Activated T-cell treated with anti-CD3 and anti-CD28 coated beads, Interleukin-2, amount 50 U/mL, for 4 hours (primary cell): ENCODE results near the gene THSD4. TPM values are rescaled to one million over a fixed set of nuclear protein-coding genes. Genes with fewer than 3 reads are reported as not detected.
"Not testable (repeated sequence)": the region's sequence is repeated elsewhere in the genome, so short reads cannot be mapped to it uniquely, and the experiment has no call there.

ENCODE experiments used
- ATAC-seq, 2 donors: fragments of 200-7000 bp; cut with Tn5 transposase; one replicate each; pipeline ENCODE4 v1.10.0; 2021
- DNase-seq: peaks from one replicate; pipeline ENCODE4 v3.0.0-alpha.2; 2020
- H3K27me3 Mint-ChIP-seq: one replicate; pipeline ENCODE4 v1.8.0; 2021; ENCODE audit warnings: low read depth, mixed read lengths
- H3K36me3 Mint-ChIP-seq: one replicate; pipeline ENCODE4 v1.8.0; 2022; ENCODE audit warnings: mixed read lengths; ENCODE audit not compliant: insufficient read depth
- H3K4me1 Mint-ChIP-seq: one replicate; pipeline ENCODE4 v1.8.0; 2021; ENCODE audit warnings: low read depth, mixed read lengths
- H3K4me3 Mint-ChIP-seq: one replicate; pipeline ENCODE4 v1.8.0; 2021; ENCODE audit warnings: mild to moderate bottlenecking, moderate library complexity, mixed read lengths
- H3K9me3 Mint-ChIP-seq: one replicate; pipeline ENCODE4 v1.8.0; 2021; ENCODE audit warnings: mixed read lengths
- total RNA-seq, 3 donors: library from RNA; stranded (reverse); gene quantifications; one replicate each; pipeline ENCODE4 v1.2.1, GENCODE V29; 2021

Gene THSD4
- total RNA-seq, 3 donors from 2014 or later, result 0.08 to 0.16 (median 0.11) TPM

DNA sequence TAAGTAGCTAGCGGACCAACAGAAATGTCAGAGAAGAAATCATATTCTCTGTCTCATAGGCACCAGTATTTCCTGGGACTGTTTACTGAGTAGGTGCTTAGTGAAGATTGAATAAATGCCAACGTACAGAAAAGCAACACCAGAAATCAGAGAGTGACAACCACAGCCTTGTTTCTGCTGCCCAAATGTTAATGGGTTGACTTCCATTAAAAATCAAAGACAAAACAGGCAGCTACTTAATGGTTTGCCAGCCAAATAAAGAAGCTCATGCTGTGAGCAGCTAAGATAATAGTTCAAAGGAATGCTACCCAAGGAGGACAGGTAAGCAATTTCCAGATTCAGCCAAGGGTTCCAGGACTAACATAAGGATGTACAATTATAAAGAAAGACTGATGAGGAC is 270.7 kb downstream of the THSD4 start:
- Mint-ChIP-seq H3K4me3 (no peak overlapping the region), H3K9me3 (peaks cover 6% of the 10 kb centered on the region), H3K27me3 (peaks cover 13% of the 10 kb centered on the region), H3K36me3 (no peaks in the 10 kb centered on the region), H3K4me1 (peaks cover 4% of the 10 kb centered on the region)
- ATAC-seq (no peak), DNase-seq (no peak)

DNA sequence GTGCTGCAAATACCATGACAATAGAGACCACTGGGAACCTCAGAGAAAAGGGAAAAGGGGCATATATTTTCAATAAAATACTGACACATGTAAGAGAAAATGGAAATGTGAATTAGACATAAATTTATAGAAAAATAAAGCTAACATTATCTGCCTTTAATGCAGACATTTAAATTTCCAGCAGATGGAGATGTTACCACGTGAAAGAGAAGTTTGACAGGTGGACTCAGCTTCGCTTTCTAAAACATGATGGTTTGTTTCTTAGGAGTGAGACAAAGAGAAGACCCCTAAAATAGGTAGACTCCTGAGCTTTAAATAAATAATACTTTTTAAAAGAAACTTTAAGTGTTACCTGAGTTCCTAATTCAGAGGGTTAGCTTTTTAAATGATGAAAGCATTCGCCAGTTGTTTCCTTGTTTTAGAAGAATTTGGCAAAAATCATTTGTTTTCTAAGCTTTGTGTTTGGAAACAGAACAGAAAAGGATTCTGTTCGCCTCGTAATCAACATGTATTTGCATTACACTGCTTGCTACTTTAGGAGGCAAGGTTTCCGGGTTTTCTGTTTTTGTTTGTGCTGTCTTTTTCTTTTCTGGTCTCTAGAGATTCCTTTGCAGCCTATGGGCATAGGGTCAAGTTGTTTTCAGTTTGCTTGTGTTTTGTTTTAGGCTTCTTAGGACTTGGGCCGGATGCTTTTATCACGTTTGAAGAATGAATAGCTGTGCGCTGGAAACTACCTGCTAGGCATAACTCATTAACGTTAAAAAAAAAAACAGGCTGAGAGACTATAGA is 271.4 kb downstream of the THSD4 start:
- ATAC-seq (no peak), DNase-seq (no peak)
- Mint-ChIP-seq H3K27me3 (peaks cover 16% of the 10 kb centered on the region), H3K4me3 (no peak overlapping the region), H3K9me3 (peaks cover 6% of the 10 kb centered on the region), H3K4me1 (peaks cover 4% of the 10 kb centered on the region), H3K36me3 (no peaks in the 10 kb centered on the region)

- peaks cover 6% of the 10 kb centered on the region for H3K9me3 Mint-ChIP-seq
- no peaks in the 10 kb centered on the region for H3K36me3 Mint-ChIP-seq
- peaks cover 16% of the 10 kb centered on the region for H3K27me3 Mint-ChIP-seq
- H3K4me3 Mint-ChIP-seq, result no peak overlapping the region
- DNase-seq (no peak), ATAC-seq (no peak)
- H3K4me1 Mint-ChIP-seq, result peaks cover 4% of the 10 kb centered on the region
Observed at GRCh38 chr15:71387810-71388209, 272.5 kb downstream of the THSD4 start.

DNA sequence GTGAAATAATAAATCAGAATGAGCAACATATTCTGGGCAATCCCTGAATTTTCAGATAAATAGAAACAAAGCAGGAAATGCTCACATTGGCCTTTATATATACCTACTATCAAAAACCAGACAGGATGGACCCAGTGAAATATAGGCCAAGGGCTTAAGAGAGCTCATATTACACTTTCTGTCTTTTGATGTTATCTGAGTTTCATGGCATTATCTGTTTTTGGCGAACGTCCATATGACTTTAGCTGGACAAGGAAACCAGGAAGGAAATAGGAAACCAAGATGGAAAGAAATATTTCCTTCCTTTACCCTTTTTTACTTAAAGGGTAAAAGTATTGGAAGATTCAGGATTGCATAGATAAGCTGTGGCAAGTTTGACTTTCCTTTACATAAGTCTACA is 274.8 kb downstream of the THSD4 start:
- H3K27me3 Mint-ChIP-seq, result peaks cover 21% of the 10 kb centered on the region
- ATAC-seq (no peak), DNase-seq (no peak)
- H3K4me3 Mint-ChIP-seq, result no peak overlapping the region
- H3K4me1 Mint-ChIP-seq, result peaks cover 4% of the 10 kb centered on the region
- peaks cover 6% of the 10 kb centered on the region for H3K9me3 Mint-ChIP-seq
- no peaks in the 10 kb centered on the region for H3K36me3 Mint-ChIP-seq

DNA sequence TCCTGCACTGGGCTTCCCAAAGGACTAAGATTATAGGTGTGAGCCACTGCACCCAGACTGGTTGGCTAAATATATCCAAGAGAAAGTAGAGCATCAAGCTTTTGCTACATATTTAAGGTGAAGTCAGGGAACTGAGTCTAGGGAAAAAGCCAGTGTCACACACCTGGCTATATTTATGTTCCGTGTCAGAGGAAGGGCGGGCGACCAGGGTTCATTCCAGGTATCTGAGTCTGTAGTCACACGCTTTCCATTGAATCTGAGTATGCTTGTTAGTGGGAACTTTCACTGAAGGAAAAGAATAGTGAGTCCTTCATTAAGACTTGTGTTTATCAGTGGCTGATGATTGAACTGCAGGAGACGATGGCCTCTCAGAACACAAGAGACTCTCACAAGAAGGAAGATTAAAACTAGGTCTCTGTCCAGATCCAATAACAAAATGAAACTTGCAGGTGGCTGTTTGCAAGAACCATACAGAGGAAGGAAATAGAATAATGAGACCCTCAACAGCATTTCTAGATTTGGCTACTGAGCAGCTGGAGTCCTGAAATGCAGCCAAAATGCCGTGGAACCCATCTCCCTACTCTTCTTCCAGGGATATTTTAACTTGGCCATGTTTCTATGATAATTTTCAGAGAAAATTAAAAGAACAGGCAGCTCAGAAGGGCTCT is 276.3 kb downstream of the THSD4 start:
- peaks cover 21% of the 10 kb centered on the region for H3K27me3 Mint-ChIP-seq
- H3K4me1 Mint-ChIP-seq, result peaks cover 4% of the 10 kb centered on the region
- peaks cover 6% of the 10 kb centered on the region for H3K9me3 Mint-ChIP-seq
- no peak overlapping the region for H3K4me3 Mint-ChIP-seq
- no peak for DNase-seq
- H3K36me3 Mint-ChIP-seq, result no peaks in the 10 kb centered on the region
- ATAC-seq, result no peak

DNA sequence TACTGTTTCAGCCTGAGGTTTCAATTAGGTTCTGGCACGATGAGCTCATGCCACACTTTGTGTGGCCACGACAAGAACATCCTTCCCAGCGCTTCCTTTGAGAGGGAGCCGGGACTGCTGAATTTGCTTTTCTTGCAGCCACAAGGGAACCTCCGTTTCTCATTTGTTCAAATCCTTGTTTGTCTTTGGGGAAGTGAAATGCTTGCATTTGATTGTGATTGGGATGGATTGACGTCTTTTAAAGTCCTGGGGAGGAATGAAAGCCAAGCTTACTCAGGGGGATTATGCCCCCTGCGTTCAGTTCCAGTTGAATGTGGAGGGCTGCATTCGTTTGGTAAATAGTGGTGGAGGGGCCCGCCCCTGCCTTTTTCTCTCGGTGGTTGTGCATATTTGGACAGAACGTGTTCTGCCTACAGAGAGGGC is 277.6 kb downstream of the THSD4 start:
- Mint-ChIP-seq H3K4me1 (no peaks in the 10 kb centered on the region), H3K27me3 (peaks cover 18% of the 10 kb centered on the region), H3K9me3 (peaks cover 6% of the 10 kb centered on the region), H3K36me3 (no peaks in the 10 kb centered on the region), H3K4me3 (no peak overlapping the region)
- DNase-seq (no peak), ATAC-seq (no peak)

DNA sequence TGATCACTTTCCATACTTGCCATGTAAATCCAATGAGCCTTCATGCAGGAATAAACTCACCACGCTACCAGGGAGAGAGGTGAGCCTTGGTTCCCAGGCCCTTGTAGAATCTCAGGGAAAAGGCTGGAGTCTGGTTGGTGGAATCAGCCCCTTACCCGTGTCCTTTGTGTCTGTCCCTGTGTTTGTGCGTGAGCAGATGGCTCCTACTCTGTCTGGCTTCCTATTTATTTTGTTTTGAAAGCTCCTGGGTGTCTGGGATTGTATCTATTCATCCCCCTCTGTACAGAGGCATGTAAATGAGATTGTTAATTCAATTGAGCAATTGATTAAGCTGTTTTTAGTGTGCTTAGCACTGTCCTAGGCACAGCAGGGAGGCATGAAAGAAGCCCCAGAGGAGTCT is 278.1 kb downstream of the THSD4 start:
- Mint-ChIP-seq H3K27me3 (peaks cover 18% of the 10 kb centered on the region), H3K4me3 (no peak overlapping the region)

DNA sequence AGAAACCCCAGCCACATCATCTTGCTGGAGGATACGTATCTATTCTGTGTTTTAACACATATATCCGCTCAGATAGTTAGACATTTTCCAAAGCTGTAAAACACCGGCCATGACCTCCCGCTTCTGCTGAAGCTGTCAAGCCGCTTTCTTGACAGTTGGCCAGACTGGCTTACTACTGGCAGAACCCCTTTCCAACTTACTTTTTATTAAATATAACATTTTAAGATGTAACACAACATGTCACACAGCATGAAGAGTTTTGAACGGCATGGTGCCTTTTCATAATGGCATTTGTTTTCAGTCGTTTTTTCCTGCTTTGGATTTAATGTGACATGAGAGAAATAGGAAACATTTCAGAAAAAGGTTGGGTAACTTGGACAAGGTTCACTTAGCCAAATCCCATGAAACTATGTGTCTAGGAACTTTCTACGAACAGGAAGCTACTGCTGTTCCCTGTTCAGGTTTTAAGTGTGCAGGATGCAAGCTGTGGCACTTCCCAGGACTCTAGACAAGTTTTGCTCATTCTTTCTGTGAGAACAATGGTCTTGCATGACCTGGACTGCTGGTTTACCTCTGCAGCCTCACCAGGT is 281.4 kb downstream of the THSD4 start:
- no peaks in the 10 kb centered on the region for H3K36me3 Mint-ChIP-seq
- ATAC-seq (no peak), DNase-seq (no peak)
- peaks cover 7% of the 10 kb centered on the region for H3K27me3 Mint-ChIP-seq
- H3K9me3 Mint-ChIP-seq, result no peaks in the 10 kb centered on the region
- H3K4me3 Mint-ChIP-seq, result no peak overlapping the region
- H3K4me1 Mint-ChIP-seq, result no peaks in the 10 kb centered on the region

More for the DNA sequence above, 278.1 kb downstream of the THSD4 start:
- no peaks in the 10 kb centered on the region for H3K36me3 Mint-ChIP-seq
- peaks cover 6% of the 10 kb centered on the region for H3K9me3 Mint-ChIP-seq
- no peaks in the 10 kb centered on the region for H3K4me1 Mint-ChIP-seq
- DNase-seq (no peak), ATAC-seq (no peak)

- H3K9me3 Mint-ChIP-seq, result no peaks in the 10 kb centered on the region
- no peaks in the 10 kb centered on the region for H3K36me3 Mint-ChIP-seq
- no peak for DNase-seq
- peaks cover 7% of the 10 kb centered on the region for H3K27me3 Mint-ChIP-seq
- ATAC-seq, result no peak
- H3K4me3 Mint-ChIP-seq, result no peak overlapping the region
- no peaks in the 10 kb centered on the region for H3K4me1 Mint-ChIP-seq
Observed at GRCh38 chr15:71397377-71397776, 282.1 kb downstream of the THSD4 start.

GRCh38 chr15:71400294-71400693 is 285.0 kb downstream of the THSD4 start:
- Mint-ChIP-seq H3K36me3 (no peaks in the 10 kb centered on the region), H3K4me1 (no peaks in the 10 kb centered on the region), H3K4me3 (no peak overlapping the region), H3K27me3 (peaks cover 2% of the 10 kb centered on the region), H3K9me3 (no peaks in the 10 kb centered on the region)
- ATAC-seq (no peak), DNase-seq (no peak)

DNA sequence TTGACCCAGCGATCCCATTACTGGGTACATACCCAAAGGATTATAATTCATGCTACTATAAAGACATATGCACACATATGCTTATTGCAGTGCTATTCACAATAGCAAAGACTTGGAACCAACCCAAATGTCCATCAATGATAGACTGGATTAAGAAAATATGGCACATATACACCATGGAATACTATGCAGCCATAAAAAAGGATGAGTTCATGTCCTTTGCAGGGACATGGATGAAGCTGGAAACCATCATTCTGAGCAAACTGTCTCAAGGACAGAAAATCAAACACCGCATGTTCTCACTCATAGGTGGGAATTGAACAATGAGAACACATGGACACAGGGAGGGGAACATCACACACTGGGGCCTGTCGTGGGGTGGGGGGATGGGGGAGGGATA is 286.5 kb downstream of the THSD4 start:
- H3K36me3 Mint-ChIP-seq, H3K27me3 Mint-ChIP-seq, DNase-seq, H3K9me3 Mint-ChIP-seq, ATAC-seq, H3K4me3 Mint-ChIP-seq, H3K4me1 Mint-ChIP-seq: not testable (repeated sequence)

DNA sequence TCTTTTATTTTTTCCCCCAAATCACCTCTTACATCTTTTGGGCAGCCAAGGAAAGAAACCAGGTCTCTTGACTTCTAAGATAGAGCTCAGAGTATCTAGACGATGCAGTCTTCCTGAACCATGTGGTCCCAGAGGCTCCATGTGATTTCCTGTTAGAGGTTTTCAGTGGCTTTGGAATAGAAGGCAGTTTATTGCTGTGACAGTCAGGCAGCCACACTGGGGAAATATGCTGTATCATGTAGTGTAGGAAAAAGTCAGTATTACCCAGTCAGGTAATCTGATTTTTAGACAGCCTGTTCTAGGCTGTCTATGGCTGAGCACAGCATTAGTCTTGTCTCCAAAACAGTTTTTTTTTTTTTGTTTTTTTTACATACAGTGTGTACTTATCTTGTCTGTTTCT is 294.3 kb downstream of the THSD4 start:
- no peaks in the 10 kb centered on the region for H3K9me3 Mint-ChIP-seq
- peaks cover 21% of the 10 kb centered on the region for H3K27me3 Mint-ChIP-seq
- H3K4me3 Mint-ChIP-seq, result no peak overlapping the region
- DNase-seq (no peak), ATAC-seq (no peak)
- no peaks in the 10 kb centered on the region for H3K36me3 Mint-ChIP-seq
- H3K4me1 Mint-ChIP-seq, result no peaks in the 10 kb centered on the region

DNA sequence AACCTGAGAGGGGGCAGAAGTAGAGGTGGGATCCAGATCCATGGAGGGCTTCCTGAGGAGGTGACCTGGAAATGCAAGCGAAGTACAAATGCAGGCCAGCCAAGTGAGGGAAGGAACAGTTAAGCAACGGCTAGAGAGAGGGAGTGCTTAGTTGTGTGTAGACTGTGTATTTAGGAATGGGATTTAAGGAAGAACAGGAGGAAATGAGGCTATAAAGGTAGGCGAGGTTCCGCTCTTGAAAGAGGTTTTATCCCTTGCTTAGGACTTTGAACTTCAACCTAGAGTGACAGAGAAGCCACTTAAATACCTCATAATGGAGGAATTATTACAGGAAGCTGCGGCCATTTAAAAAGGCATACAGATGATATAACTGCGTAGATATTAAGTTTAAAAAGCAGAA is 295.1 kb downstream of the THSD4 start:
- DNase-seq, result no peak

GRCh38 chr15:71411538-71412482 is 296.5 kb downstream of the THSD4 start:
- H3K36me3 Mint-ChIP-seq, result no peaks in the 10 kb centered on the region
- H3K4me1 Mint-ChIP-seq, result no peaks in the 10 kb centered on the region
- ATAC-seq, result no peak
- no peak overlapping the region for H3K4me3 Mint-ChIP-seq
- H3K9me3 Mint-ChIP-seq, result no peaks in the 10 kb centered on the region
- peaks cover 19% of the 10 kb centered on the region for H3K27me3 Mint-ChIP-seq
- DNase-seq, result no peak

More for the DNA sequence above, 295.1 kb downstream of the THSD4 start:
- H3K4me3 Mint-ChIP-seq, result no peak overlapping the region
- peaks cover 21% of the 10 kb centered on the region for H3K27me3 Mint-ChIP-seq
- H3K9me3 Mint-ChIP-seq, result no peaks in the 10 kb centered on the region
- no peak for ATAC-seq
- no peaks in the 10 kb centered on the region for H3K4me1 Mint-ChIP-seq
- no peaks in the 10 kb centered on the region for H3K36me3 Mint-ChIP-seq
